GM21723 (cell line): Measurements from ENCODE around the gene SCLT1.
"Not testable (repeated sequence)": the region's sequence is repeated elsewhere in the genome, so short reads cannot be mapped to it uniquely, and the experiment has no call there.

Experiments
- ATAC-seq: cut with Tn5 transposase; IDR thresholded peaks from one replicate; pipeline ENCODE4 v1.9.1; 2021; ENCODE audit warnings: mild to moderate bottlenecking, moderate library complexity; ENCODE audit not compliant: unreplicated experiment

The SCLT1 gene

GRCh38 chr4:129077326-129077725 is 16.0 kb downstream of the SCLT1 start:
- ATAC-seq, result no peak

- ATAC-seq, result not testable (repeated sequence)
Observed at GRCh38 chr4:129069537-129069936, 23.8 kb downstream of the SCLT1 start.

GRCh38 chr4:129064717-129065116 is 28.6 kb downstream of the SCLT1 start:
- ATAC-seq, result no peak

GRCh38 chr4:129063640-129064039 is 29.7 kb downstream of the SCLT1 start:
- ATAC-seq, result no peak

- ATAC-seq, result no peak
Observed at GRCh38 chr4:129062580-129062979, 30.8 kb downstream of the SCLT1 start.

GRCh38 chr4:129059028-129059427 is 34.3 kb downstream of the SCLT1 start:
- ATAC-seq, result no peak

- ATAC-seq, result no peak
Observed at GRCh38 chr4:129046055-129046959, 47.0 kb downstream of the SCLT1 start.

GRCh38 chr4:129043523-129043922 is 49.8 kb downstream of the SCLT1 start:
- ATAC-seq, result no peak

GRCh38 chr4:129040471-129040870 is 52.9 kb downstream of the SCLT1 start:
- no peak for ATAC-seq

GRCh38 chr4:129037093-129037492 is 56.2 kb downstream of the SCLT1 start:
- ATAC-seq, result no peak

- no peak for ATAC-seq
Observed at GRCh38 chr4:129014566-129015509, 78.5 kb downstream of the SCLT1 start.

GRCh38 chr4:129008096-129008495 is 85.2 kb downstream of the SCLT1 start:
- ATAC-seq, result no peak

- ATAC-seq, result no peak
Observed at GRCh38 chr4:128986908-128987307, 106.4 kb downstream of the SCLT1 start.

GRCh38 chr4:128986019-128986418 is 107.3 kb downstream of the SCLT1 start:
- ATAC-seq, result no peak

- ATAC-seq, result no peak
Observed at GRCh38 chr4:128983771-128984485, 109.4 kb downstream of the SCLT1 start.

GRCh38 chr4:128981377-128981776 is 112.0 kb downstream of the SCLT1 start:
- ATAC-seq, result no peak

- ATAC-seq, result no peak
Observed at GRCh38 chr4:128980816-128981326, 112.5 kb downstream of the SCLT1 start.

GRCh38 chr4:128979934-128980333 is 113.4 kb downstream of the SCLT1 start:
- no peak for ATAC-seq

GRCh38 chr4:128978985-128979384 is 114.4 kb downstream of the SCLT1 start:
- ATAC-seq, result no peak

- no peak for ATAC-seq
Observed at GRCh38 chr4:128974136-128974581, 119.2 kb downstream of the SCLT1 start.

- no peak for ATAC-seq
Observed at GRCh38 chr4:128973384-128973783, 120.0 kb downstream of the SCLT1 start.
